HG02943 (cell line): ENCODE results near the gene TOR1B.

Experiments used
- ATAC-seq: cut with Tn5 transposase; IDR thresholded peaks from one replicate; pipeline ENCODE4 v1.9.1; 2021; ENCODE audit warnings: mild to moderate bottlenecking, low read depth, moderate library complexity; ENCODE audit not compliant: unreplicated experiment

TOR1B gene

GRCh38 chr9:129839324-129840023, 36.5 kb downstream of the TOR1B start:
- no peak for ATAC-seq

GRCh38 chr9:129840034-129840433, 37.0 kb downstream of the TOR1B start:
- ATAC-seq: no peak

- no peak for ATAC-seq
Observed at GRCh38 chr9:129841071-129841470, 38.1 kb downstream of the TOR1B start.

GRCh38 chr9:129845373-129845772, 42.4 kb downstream of the TOR1B start:
- no peak for ATAC-seq

GRCh38 chr9:129848712-129849441, 45.9 kb downstream of the TOR1B start:
- ATAC-seq: no peak

- no peak for ATAC-seq
Observed at GRCh38 chr9:129849901-129850300, 46.9 kb downstream of the TOR1B start.

GRCh38 chr9:129850821-129851550, 48.0 kb downstream of the TOR1B start:
- no peak for ATAC-seq

- no peak for ATAC-seq
Observed at GRCh38 chr9:129851821-129852220, 48.8 kb downstream of the TOR1B start.

- no peak for ATAC-seq
Observed at GRCh38 chr9:129852579-129852978, 49.6 kb downstream of the TOR1B start.

GRCh38 chr9:129853614-129854013, 50.6 kb downstream of the TOR1B start:
- ATAC-seq: no peak

- ATAC-seq: no peak
Observed at GRCh38 chr9:129854588-129855110, 51.7 kb downstream of the TOR1B start.

- ATAC-seq: no peak
Observed at GRCh38 chr9:129857207-129857606, 54.2 kb downstream of the TOR1B start.

- ATAC-seq: no peak
Observed at GRCh38 chr9:129858167-129858962, 55.4 kb downstream of the TOR1B start.
